WI38 (cell line): ENCODE results near the gene TAS1R3.

Experiments used
- H3K4me3 ChIP-seq: 2 replicates; pipeline ENCODE4 v1.5.1; 2011; ENCODE audit warnings: low read depth, mild to moderate bottlenecking, control low read depth, low read length
- TF ChIP-seq, protein P1 (sequence below): IDR thresholded peaks from 2 replicates; pipeline ENCODE4 v1.5.1; 2012; ENCODE audit warnings: low read depth, mild to moderate bottlenecking, control low read depth, low read length

Gene TAS1R3

DNA sequence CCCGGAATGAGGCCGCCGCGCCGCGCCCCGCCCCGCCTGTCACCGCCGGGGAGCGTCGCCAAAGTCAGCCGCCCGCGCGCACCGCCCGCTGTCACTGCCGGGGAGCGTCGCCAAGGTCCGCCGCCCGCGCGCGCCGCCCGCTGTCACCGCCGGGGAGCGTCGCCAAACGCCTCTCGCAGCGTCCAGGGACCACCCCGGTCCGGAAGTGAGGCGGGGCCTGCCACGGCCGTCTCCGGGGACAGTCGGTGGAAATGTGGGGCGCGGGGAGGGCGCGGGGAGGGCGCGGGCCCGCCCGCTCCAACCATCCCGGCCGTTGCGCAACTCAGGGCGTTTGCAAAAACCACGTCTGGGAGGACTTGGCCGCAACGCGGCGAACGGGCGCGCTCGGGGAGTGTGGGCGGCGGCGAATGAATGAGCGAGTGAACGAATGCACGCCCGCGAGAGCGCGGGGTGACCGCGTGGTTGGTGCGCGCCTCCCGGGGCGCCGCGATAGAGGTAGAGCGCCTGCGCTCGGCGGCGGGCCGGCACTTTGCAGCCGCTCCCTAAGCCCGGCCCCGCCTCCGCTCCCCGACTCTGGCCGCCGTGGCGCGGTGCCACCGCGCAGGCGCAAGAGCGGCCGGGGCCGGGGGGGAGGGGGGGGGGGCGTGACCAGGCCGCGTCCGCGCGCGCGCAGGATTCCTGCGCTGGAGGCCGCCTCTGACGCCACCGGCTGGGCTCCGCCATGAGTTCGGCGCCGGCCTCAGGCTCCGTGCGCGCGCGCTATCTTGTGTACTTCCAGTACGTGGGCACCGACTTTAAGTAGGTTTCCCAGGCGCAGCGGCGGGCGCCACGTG is 22.9 kb upstream of the TAS1R3 start, which contains the start of the genes ACAP3 and PUSL1:
ACAP3 (minus strand) TSS at position 8 of the 833 bp plus-strand sequence. CDS start 115 bp downstream, outside the sequence.
PUSL1 (plus strand) TSS at position 675 of the 833 bp plus-strand sequence; CDS start at position 722, 47 bp downstream.
- peak within 1 kb of the TSS; percentile 87 for H3K4me3 ChIP-seq
- TF ChIP-seq, protein P1, sequence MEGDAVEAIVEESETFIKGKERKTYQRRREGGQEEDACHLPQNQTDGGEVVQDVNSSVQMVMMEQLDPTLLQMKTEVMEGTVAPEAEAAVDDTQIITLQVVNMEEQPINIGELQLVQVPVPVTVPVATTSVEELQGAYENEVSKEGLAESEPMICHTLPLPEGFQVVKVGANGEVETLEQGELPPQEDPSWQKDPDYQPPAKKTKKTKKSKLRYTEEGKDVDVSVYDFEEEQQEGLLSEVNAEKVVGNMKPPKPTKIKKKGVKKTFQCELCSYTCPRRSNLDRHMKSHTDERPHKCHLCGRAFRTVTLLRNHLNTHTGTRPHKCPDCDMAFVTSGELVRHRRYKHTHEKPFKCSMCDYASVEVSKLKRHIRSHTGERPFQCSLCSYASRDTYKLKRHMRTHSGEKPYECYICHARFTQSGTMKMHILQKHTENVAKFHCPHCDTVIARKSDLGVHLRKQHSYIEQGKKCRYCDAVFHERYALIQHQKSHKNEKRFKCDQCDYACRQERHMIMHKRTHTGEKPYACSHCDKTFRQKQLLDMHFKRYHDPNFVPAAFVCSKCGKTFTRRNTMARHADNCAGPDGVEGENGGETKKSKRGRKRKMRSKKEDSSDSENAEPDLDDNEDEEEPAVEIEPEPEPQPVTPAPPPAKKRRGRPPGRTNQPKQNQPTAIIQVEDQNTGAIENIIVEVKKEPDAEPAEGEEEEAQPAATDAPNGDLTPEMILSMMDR: no peak

DNA sequence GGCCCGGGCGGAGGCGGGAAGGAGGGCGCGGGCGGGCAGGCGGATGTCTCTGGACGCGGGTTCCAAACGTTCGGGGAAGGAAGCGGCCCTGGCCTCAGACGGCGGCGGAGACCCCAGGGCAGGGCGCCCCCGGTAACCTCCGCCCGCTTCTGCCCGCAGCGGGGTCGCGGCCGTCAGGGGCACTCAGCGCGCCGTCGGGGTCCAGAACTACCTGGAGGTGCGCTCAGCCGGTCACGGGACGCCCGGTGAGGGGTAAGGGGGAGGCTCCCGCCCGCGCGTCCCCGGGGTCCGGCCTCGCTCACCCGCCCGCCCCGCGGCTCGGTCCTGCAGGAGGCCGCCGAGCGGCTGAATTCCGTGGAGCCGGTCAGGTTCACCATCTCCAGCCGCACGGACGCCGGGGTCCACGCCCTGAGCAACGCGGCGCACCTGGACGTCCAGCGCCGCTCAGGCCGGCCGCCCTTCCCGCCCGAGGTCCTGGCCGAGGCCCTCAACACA is 22.3 kb upstream of the TAS1R3 start:
- TF ChIP-seq, protein P1: no peak
- peak overlapping the region; percentile 75 for H3K4me3 ChIP-seq

DNA sequence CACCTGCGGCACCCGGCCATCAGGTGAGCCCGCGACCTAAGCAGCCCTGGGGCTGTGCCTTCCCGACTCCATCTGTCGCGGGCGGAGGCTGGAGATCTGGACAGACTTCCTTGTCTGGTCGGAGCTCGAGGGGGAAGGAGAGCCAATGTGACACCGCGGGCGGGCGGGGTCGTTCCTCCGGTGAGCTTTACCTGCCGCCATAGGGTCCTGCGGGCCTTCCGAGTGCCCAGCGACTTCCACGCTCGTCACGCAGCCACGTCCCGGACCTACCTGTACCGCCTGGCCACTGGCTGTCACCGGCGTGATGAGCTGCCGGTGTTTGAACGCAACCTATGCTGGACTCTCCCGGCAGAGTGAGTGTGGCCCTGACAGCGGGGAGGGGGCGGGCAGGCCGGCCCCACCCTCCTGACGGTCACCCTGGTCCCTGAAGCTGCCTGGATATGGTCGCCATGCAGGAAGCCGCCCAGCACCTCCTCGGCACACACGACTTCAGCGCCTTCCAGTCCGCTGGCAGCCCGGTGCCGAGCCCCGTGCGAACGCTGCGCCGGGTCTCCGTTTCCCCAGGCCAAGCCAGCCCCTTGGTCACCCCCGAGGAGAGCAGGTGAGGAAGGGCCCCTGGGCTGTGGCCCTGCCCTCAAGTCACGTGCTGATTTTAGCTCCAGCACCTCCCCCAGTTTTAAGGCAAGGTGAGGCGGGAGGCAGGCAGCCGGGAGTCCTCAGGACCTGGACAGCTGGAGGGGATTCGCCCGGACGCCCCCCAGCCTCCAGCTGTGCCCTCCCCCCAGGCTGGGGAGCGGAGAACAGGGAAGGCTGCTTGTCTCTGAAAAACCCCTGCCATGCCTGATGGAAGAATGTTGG is 21.6 kb upstream of the TAS1R3 start:
- TF ChIP-seq, protein P1: no peak
- peak overlapping the region; percentile 75 for H3K4me3 ChIP-seq

DNA sequence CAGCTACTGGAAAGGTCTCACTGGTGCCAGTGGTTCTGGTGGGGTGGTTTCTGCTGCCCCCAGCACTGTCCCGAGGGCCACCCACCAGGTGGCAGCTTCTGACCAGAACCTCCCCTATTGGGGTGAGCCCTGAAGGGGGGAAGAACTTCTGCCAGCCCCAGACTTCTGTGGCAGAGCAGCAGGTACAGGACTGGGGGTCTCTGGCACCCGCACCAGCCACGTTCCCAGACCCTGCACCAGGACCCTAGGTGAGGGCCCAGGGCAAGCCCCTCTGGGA is 21.0 kb upstream of the TAS1R3 start:
- H3K4me3 ChIP-seq: no peak overlapping the region
- TF ChIP-seq, protein P1: no peak

GRCh38 chr1:1310476-1311053 is 20.5 kb upstream of the TAS1R3 start:
- no peak overlapping the region for H3K4me3 ChIP-seq
- TF ChIP-seq, protein P1: no peak

- TF ChIP-seq, protein P1: no peak
- no peak overlapping the region for H3K4me3 ChIP-seq
Observed at GRCh38 chr1:1311107-1312104, 19.7 kb upstream of the TAS1R3 start.
